ENCODE results near the gene FAM153A. TPM values are rescaled to one million over a fixed set of nuclear protein-coding genes. Genes with fewer than 3 reads are reported as not detected.
"Not testable (repeated sequence)": the region's sequence is repeated elsewhere in the genome, so short reads cannot be mapped to it uniquely, and the experiment has no call there.

FAM153A gene
- 10 to 100 TPM in 1 of 4 donors, 1 to 10 TPM in 1, under 1 TPM in 2; 0.38 to 13.9 (median 2.0) TPM for total RNA-seq

GRCh38 chr5:177782792-177783633 lies at the start of gene FAM153A:
Gene FAM153A, minus strand, starts transcription at chr5:177782899.
- not testable (repeated sequence) for TF ChIP-seq CTCF (IDR thresholded peaks at IDR 0.05; ENCODE audit: low read depth)

Other genes starting within 250 kb of the FAM153A start
- gene FAM193B, start 228.3 kb downstream of the FAM153A start, total RNA-seq = 10 to 100 TPM; 25.8 to 95.5 (median 35.5) TPM
- gene TMED9, start 190.7 kb downstream of the FAM153A start, total RNA-seq = 100 to 1,000 TPM in 1 of 4 donors, 10 to 100 TPM in 3; 51.1 to 102 (median 73.6) TPM
- gene B4GALT7, start 182.8 kb downstream of the FAM153A start, total RNA-seq = 10 to 100 TPM; 16.1 to 35.2 (median 20.8) TPM
- not detected for gene PROP1, start 213.3 kb upstream of the FAM153A start, total RNA-seq

Measured in subcutaneous adipose tissue (tissue), 4 donors.